Measurements from ENCODE around the gene PLXNA3. TPM values are rescaled to one million over a fixed set of nuclear protein-coding genes. Genes with fewer than 3 reads are reported as not detected.

The PLXNA3 gene
- total RNA-seq, 1 donor from 2014 or later = 128 TPM

- H3K27me3 Mint-ChIP-seq (ENCODE audit: low read depth) = no peaks in the 10 kb centered on the region
- no peak for DNase-seq (ENCODE audit: low spot score in 2 of 2, unreplicated experiment in 2 of 2)
- TF ChIP-seq CTCF (IDR thresholded peaks at IDR 0.05; ENCODE audit: unreplicated experiment) = no peak
- H3K4me3 Mint-ChIP-seq = peak overlapping the region; percentile 75
- peaks cover 11% of the 10 kb centered on the region for H3K4me1 Mint-ChIP-seq
- no peaks in the 10 kb centered on the region for H3K9me3 Mint-ChIP-seq
- peaks cover 13% of the 10 kb centered on the region for H3K36me3 Mint-ChIP-seq
- H3K27ac Mint-ChIP-seq = peak overlapping the region; percentile 13
Measured at GRCh38 chrX:154436374-154436982, 21.6 kb upstream of the PLXNA3 start.

- Mint-ChIP-seq H3K4me3 (peak within 1 kb of the TSS; percentile 79), H3K9me3 (no peaks in the 10 kb centered on the region), H3K4me1 (peaks cover 11% of the 10 kb centered on the region), H3K27me3 (ENCODE audit: low read depth) (no peaks in the 10 kb centered on the region), H3K27ac (peak within 1 kb of the TSS; percentile 61), H3K36me3 (peaks cover 14% of the 10 kb centered on the region)
- DNase-seq (ENCODE audit: low spot score in 2 of 2, unreplicated experiment in 2 of 2) = peak in 1 of 2 experiments; percentile 59
- no peak for TF ChIP-seq CTCF (IDR thresholded peaks at IDR 0.05; ENCODE audit: unreplicated experiment)
Measured at GRCh38 chrX:154436983-154437752, 20.9 kb upstream of the PLXNA3 start, which contains the start of gene GDI1. GDI1 (plus strand) TSS chrX:154437154; CDS start chrX:154437255, 101 bp downstream.

GRCh38 chrX:154437971-154438893 lies 19.8 kb upstream of the PLXNA3 start:
- no peaks in the 10 kb centered on the region for H3K9me3 Mint-ChIP-seq
- peaks cover 12% of the 10 kb centered on the region for H3K36me3 Mint-ChIP-seq
- peak overlapping the region; percentile 61 for H3K27ac Mint-ChIP-seq

GRCh38 chrX:154439841-154440240 lies 18.2 kb upstream of the PLXNA3 start:
- Mint-ChIP-seq H3K4me1 (peaks cover 14% of the 10 kb centered on the region), H3K9me3 (no peaks in the 10 kb centered on the region), H3K27ac (no peak overlapping the region), H3K27me3 (ENCODE audit: low read depth) (no peaks in the 10 kb centered on the region), H3K4me3 (no peak overlapping the region), H3K36me3 (peaks cover 8% of the 10 kb centered on the region)
- DNase-seq (ENCODE audit: low spot score in 2 of 2, unreplicated experiment in 2 of 2) = no peak
- no peak for TF ChIP-seq CTCF (IDR thresholded peaks at IDR 0.05; ENCODE audit: unreplicated experiment)

More at GRCh38 chrX:154437971-154438893, 19.8 kb upstream of the PLXNA3 start:
- Mint-ChIP-seq H3K27me3 (ENCODE audit: low read depth) (no peaks in the 10 kb centered on the region), H3K4me3 (peak overlapping the region; percentile 79), H3K4me1 (peaks cover 11% of the 10 kb centered on the region)
- no peak for DNase-seq (ENCODE audit: low spot score in 2 of 2, unreplicated experiment in 2 of 2)
- no peak for TF ChIP-seq CTCF (IDR thresholded peaks at IDR 0.05; ENCODE audit: unreplicated experiment)

- H3K4me1 Mint-ChIP-seq = peaks cover 14% of the 10 kb centered on the region
- TF ChIP-seq CTCF (IDR thresholded peaks at IDR 0.05; ENCODE audit: unreplicated experiment) = no peak
- no peak overlapping the region for H3K27ac Mint-ChIP-seq
- peaks cover 6% of the 10 kb centered on the region for H3K36me3 Mint-ChIP-seq
- H3K4me3 Mint-ChIP-seq = no peak overlapping the region
- no peaks in the 10 kb centered on the region for H3K27me3 Mint-ChIP-seq (ENCODE audit: low read depth)
- H3K9me3 Mint-ChIP-seq = no peaks in the 10 kb centered on the region
- no peak for DNase-seq (ENCODE audit: low spot score in 2 of 2, unreplicated experiment in 2 of 2)
Measured at GRCh38 chrX:154440623-154441357, 17.3 kb upstream of the PLXNA3 start.
